ENCODE data around the gene CDK5RAP3. TPM values are rescaled to one million over a fixed set of nuclear protein-coding genes. Genes with fewer than 3 reads are reported as not detected.

The CDK5RAP3 gene
- total and polyA plus RNA-seq, 2 of the 13 experiments (the other 11 are each of a cell fraction or from before 2014, with no cell fraction given), result 128 to 154 TPM

DNA sequence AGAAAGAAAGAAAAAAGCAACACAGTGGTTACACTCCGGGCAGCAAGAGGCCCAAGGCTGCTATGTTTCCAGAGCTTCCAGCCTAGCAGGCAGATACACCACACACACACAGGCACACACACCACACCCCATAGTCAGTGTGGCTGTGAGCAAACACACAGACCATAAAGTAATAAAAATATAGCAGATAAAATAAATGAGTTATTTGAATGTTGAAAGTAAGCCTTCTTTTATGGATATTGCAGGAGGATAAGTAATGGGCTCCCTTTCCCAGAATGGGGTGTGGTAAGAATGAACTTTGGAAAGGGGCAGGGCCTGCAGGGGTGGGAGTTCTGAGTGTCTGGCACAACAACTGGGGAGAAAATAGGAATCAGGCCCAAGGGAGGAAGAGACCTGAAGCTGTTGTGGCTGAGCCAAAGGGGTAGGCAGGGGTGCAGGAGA is 4.8 kb upstream of the CDK5RAP3 start (continued):
- TF ChIP-seq, protein P1, sequence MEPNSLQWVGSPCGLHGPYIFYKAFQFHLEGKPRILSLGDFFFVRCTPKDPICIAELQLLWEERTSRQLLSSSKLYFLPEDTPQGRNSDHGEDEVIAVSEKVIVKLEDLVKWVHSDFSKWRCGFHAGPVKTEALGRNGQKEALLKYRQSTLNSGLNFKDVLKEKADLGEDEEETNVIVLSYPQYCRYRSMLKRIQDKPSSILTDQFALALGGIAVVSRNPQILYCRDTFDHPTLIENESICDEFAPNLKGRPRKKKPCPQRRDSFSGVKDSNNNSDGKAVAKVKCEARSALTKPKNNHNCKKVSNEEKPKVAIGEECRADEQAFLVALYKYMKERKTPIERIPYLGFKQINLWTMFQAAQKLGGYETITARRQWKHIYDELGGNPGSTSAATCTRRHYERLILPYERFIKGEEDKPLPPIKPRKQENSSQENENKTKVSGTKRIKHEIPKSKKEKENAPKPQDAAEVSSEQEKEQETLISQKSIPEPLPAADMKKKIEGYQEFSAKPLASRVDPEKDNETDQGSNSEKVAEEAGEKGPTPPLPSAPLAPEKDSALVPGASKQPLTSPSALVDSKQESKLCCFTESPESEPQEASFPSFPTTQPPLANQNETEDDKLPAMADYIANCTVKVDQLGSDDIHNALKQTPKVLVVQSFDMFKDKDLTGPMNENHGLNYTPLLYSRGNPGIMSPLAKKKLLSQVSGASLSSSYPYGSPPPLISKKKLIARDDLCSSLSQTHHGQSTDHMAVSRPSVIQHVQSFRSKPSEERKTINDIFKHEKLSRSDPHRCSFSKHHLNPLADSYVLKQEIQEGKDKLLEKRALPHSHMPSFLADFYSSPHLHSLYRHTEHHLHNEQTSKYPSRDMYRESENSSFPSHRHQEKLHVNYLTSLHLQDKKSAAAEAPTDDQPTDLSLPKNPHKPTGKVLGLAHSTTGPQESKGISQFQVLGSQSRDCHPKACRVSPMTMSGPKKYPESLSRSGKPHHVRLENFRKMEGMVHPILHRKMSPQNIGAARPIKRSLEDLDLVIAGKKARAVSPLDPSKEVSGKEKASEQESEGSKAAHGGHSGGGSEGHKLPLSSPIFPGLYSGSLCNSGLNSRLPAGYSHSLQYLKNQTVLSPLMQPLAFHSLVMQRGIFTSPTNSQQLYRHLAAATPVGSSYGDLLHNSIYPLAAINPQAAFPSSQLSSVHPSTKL (CRISPR knock-in tag; IDR thresholded peaks at IDR 0.05), result peak; percentile 71
- TF ChIP-seq RFXAP (CRISPR knock-in tag; IDR thresholded peaks at IDR 0.05; ENCODE audit: borderline replicate concordance) (peak; percentile 31; the same call in 1 of the 2 replicates), ZNF276 (CRISPR knock-in tag; IDR thresholded peaks at IDR 0.05; ENCODE audit: low read depth) (no peak), MEF2D (CRISPR knock-in tag; IDR thresholded peaks at IDR 0.05) (no peak), ZNF784 (CRISPR knock-in tag; IDR thresholded peaks at IDR 0.05; ENCODE audit: borderline replicate concordance) (no peak), RELA (CRISPR knock-in tag; IDR thresholded peaks at IDR 0.05) (no peak), ZNF710 (CRISPR knock-in tag; IDR thresholded peaks at IDR 0.05; ENCODE audit: borderline replicate concordance) (no peak), DBP (CRISPR knock-in tag; IDR thresholded peaks at IDR 0.05; ENCODE audit: not compliant biosample characterization) (no peak), PAF1 (CRISPR knock-in tag; IDR thresholded peaks at IDR 0.05) (no peak), ZBTB43 (CRISPR knock-in tag; conservative IDR thresholded peaks at IDR 0.05) (no peak), FOXM1 (CRISPR knock-in tag; IDR thresholded peaks at IDR 0.05) (no peak), ZFP36L2 (CRISPR knock-in tag; IDR thresholded peaks at IDR 0.05) (no peak), ZNF446 (CRISPR knock-in tag; IDR thresholded peaks at IDR 0.05) (no peak), TRIM22 (IDR thresholded peaks at IDR 0.05) (no peak), NFYC (CRISPR knock-in tag; IDR thresholded peaks at IDR 0.05) (peak; percentile 16; the same call in 1 of the 2 replicates), FOXP1 (IDR thresholded peaks at IDR 0.05) (no peak), FOXP1 (CRISPR knock-in tag; IDR thresholded peaks at IDR 0.05) (peak; percentile 38; the same call in 1 of the 2 replicates), ZNF792 (CRISPR knock-in tag; IDR thresholded peaks at IDR 0.05) (0 out of 2 replicates have a peak, but pooled peaks have one; percentile 35), ZSCAN25 (CRISPR knock-in tag; IDR thresholded peaks at IDR 0.05) (peak; percentile 62; the same call in 1 of the 2 replicates)
